Activated T-helper 17 cell treated with anti-CD3 and anti-CD28 coated beads, Interleukin-2, amount 50 U/mL, for 72 hours (primary cell): ENCODE results near the gene EXOSC7. TPM values are rescaled to one million over a fixed set of nuclear protein-coding genes. Genes with fewer than 3 reads are reported as not detected.

Experiments used
- ATAC-seq: fragments of 150-1000 bp; cut with Tn5 transposase; replicated peaks from 2 replicates; pipeline ENCODE4 v1.10.0; 2021; ENCODE audit warnings: mild to moderate bottlenecking, moderate library complexity
- H3K27ac Mint-ChIP-seq: one replicate; pipeline ENCODE4 v1.8.0; 2022; ENCODE audit warnings: mixed read lengths
- H3K27me3 Mint-ChIP-seq: one replicate; pipeline ENCODE4 v1.8.0; 2022; ENCODE audit warnings: mixed read lengths
- H3K36me3 Mint-ChIP-seq: one replicate; pipeline ENCODE4 v1.8.0; 2022; ENCODE audit warnings: low read depth, mild to moderate bottlenecking, mixed read lengths
- H3K4me1 Mint-ChIP-seq: one replicate; pipeline ENCODE4 v1.8.0; 2022; ENCODE audit warnings: mixed read lengths
- H3K4me3 Mint-ChIP-seq: one replicate; pipeline ENCODE4 v1.8.0; 2022; ENCODE audit warnings: mild to moderate bottlenecking, mixed read lengths
- H3K9me3 Mint-ChIP-seq: one replicate; pipeline ENCODE4 v1.8.0; 2022; ENCODE audit warnings: mixed read lengths
- total RNA-seq, 2 donors: library from RNA; stranded (reverse); gene quantifications; one replicate each; pipeline ENCODE4 v1.2.3, GENCODE V29; 2022

The EXOSC7 gene
- total RNA-seq, 2 donors from 2014 or later, result 47.0 to 70.5 TPM

- Mint-ChIP-seq H3K4me3 (no peak overlapping the region), H3K9me3 (no peaks in the 10 kb centered on the region), H3K27me3 (no peaks in the 10 kb centered on the region), H3K36me3 (peaks cover 5% of the 10 kb centered on the region), H3K27ac (peak overlapping the region; percentile 57), H3K4me1 (peaks cover 22% of the 10 kb centered on the region)
- no peak for ATAC-seq
Measured at GRCh38 chr3:44954304-44954703, 21.7 kb upstream of the EXOSC7 start.

- H3K27ac Mint-ChIP-seq, result peak overlapping the region; percentile 57
Measured at GRCh38 chr3:44954962-44955361, 21.1 kb upstream of the EXOSC7 start.

DNA sequence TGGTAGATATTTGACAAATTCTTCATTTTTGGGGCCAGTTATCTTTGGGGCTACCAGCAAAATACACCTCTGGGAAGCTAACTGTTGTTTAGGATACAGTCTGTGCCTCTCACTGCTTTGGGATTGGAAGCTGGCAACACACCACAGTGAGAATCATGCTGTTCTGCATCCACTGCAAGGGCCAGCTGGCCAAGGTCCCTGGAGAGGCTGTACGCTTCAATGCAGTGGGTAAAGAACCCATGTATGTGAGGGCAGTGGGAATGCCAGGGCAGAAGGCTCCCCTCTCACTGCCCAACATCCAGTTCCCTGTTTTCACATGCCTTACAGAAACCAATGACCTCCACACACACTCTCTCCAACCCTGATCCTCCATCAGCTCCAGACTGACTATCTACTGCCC, 20.1 kb upstream of the EXOSC7 start:
- no peaks in the 10 kb centered on the region for H3K27me3 Mint-ChIP-seq
- H3K27ac Mint-ChIP-seq, result no peak overlapping the region
- no peaks in the 10 kb centered on the region for H3K9me3 Mint-ChIP-seq
- H3K36me3 Mint-ChIP-seq, result peaks cover 5% of the 10 kb centered on the region
- H3K4me1 Mint-ChIP-seq, result peaks cover 22% of the 10 kb centered on the region
- no peak overlapping the region for H3K4me3 Mint-ChIP-seq
- no peak for ATAC-seq

More at GRCh38 chr3:44954962-44955361, 21.1 kb upstream of the EXOSC7 start:
- Mint-ChIP-seq H3K27me3 (no peaks in the 10 kb centered on the region), H3K9me3 (no peaks in the 10 kb centered on the region), H3K36me3 (peaks cover 5% of the 10 kb centered on the region), H3K4me1 (peaks cover 22% of the 10 kb centered on the region), H3K4me3 (no peak overlapping the region)
- no peak for ATAC-seq

- Mint-ChIP-seq H3K4me1 (peaks cover 16% of the 10 kb centered on the region), H3K9me3 (no peaks in the 10 kb centered on the region), H3K27ac (no peak overlapping the region), H3K36me3 (peaks cover 5% of the 10 kb centered on the region), H3K4me3 (no peak overlapping the region), H3K27me3 (no peaks in the 10 kb centered on the region)
- no peak for ATAC-seq
Measured at GRCh38 chr3:44957986-44958385, 18.1 kb upstream of the EXOSC7 start.

DNA sequence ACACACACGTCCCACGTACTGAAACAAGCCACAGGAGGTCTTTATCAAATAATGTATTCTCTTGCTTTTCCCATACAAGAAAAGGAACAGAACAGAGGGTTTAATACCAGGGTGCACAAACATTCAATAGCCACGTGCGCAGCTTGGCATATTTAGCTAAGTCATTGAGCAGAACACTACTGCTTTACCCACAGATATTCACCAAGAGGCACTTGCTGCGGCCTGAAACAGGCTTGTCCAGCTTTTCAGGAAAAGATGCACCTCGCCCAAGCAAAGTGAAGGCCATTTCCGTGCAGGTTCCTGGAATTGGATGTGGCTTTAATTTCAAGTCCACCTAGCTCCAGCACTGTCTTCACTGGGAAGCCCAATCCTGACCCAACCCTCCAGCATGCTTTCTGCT, 17.7 kb upstream of the EXOSC7 start:
- Mint-ChIP-seq H3K27me3 (no peaks in the 10 kb centered on the region), H3K9me3 (no peaks in the 10 kb centered on the region), H3K27ac (no peak overlapping the region), H3K4me3 (no peak overlapping the region), H3K36me3 (peaks cover 5% of the 10 kb centered on the region), H3K4me1 (peaks cover 16% of the 10 kb centered on the region)
- no peak for ATAC-seq

- Mint-ChIP-seq H3K27me3 (no peaks in the 10 kb centered on the region), H3K4me1 (peaks cover 30% of the 10 kb centered on the region), H3K36me3 (peaks cover 5% of the 10 kb centered on the region), H3K27ac (no peak overlapping the region), H3K9me3 (no peaks in the 10 kb centered on the region), H3K4me3 (no peak overlapping the region)
- ATAC-seq, result no peak
Measured at GRCh38 chr3:44960387-44961026, 15.5 kb upstream of the EXOSC7 start.

DNA sequence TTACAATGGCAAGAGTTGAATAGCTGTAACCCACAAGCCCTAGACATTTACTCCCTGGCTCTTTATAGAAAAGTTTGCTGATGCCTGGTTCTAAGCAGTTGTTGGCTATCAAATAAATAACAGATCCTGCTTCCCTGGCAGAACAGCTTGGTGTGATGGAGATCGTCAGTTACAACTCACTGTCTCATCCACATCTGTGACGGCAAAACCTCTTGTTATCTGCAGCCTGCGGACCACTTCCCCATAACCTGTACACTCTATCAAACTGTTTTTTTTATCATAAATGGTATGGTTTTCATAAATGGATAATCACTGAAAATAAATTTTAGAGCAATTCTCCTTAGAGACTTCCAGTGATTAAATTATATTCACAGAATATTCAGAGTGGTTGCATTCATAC, 14.2 kb upstream of the EXOSC7 start:
- Mint-ChIP-seq H3K36me3 (peaks cover 5% of the 10 kb centered on the region), H3K4me1 (peaks cover 33% of the 10 kb centered on the region), H3K27ac (no peak overlapping the region), H3K27me3 (no peaks in the 10 kb centered on the region), H3K4me3 (no peak overlapping the region), H3K9me3 (no peaks in the 10 kb centered on the region)
- ATAC-seq, result no peak

- ATAC-seq, result no peak
- H3K4me1 Mint-ChIP-seq, result peaks cover 30% of the 10 kb centered on the region
Measured at GRCh38 chr3:44962621-44963393, 13.2 kb upstream of the EXOSC7 start.

DNA sequence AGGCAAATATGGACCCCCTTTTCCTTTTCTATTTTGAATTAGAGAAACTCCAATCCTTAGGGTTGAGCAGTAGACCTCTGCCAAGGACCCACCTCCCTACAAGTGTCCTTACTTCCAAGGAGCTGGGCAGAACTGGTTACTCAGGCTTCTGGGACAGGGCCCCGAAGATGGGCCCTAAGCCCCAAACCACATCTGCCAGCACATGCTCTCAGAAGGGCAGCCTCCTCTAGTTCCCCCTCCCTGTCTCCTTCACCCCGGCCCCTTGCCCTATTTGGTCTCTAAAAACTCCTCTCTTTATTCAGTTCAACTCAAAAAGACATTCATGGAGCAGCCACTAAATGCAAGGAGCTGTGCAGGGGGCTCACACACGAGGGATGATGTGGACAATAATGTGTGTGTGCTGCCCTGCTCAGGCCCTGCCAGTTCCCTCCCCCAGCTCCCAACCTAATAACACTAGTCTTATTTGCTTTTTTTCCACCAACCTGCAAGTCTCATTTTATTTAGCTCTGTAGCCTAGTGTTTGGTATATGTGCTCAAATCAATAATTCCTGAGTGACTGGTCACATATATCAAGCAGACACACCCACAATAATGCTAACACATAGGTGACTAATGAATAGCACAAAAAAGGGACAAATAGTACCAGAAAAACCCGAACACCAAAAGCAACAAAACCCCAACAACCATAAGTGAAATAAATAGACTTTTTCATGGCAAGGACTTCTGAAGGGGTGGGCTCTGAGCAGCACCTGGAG, 12.3 kb upstream of the EXOSC7 start:
- ATAC-seq, result no peak
- Mint-ChIP-seq H3K4me1 (peaks cover 30% of the 10 kb centered on the region), H3K36me3 (no peaks in the 10 kb centered on the region), H3K27me3 (no peaks in the 10 kb centered on the region), H3K9me3 (no peaks in the 10 kb centered on the region), H3K27ac (no peak overlapping the region), H3K4me3 (no peak overlapping the region)

More at GRCh38 chr3:44962621-44963393, 13.2 kb upstream of the EXOSC7 start:
- H3K4me3 Mint-ChIP-seq, result no peak overlapping the region
- no peaks in the 10 kb centered on the region for H3K27me3 Mint-ChIP-seq
- no peaks in the 10 kb centered on the region for H3K36me3 Mint-ChIP-seq
- no peaks in the 10 kb centered on the region for H3K9me3 Mint-ChIP-seq
- H3K27ac Mint-ChIP-seq, result no peak overlapping the region

- Mint-ChIP-seq H3K27me3 (no peaks in the 10 kb centered on the region), H3K36me3 (no peaks in the 10 kb centered on the region), H3K9me3 (no peaks in the 10 kb centered on the region), H3K4me3 (no peak overlapping the region), H3K4me1 (peaks cover 35% of the 10 kb centered on the region), H3K27ac (no peak overlapping the region)
- ATAC-seq, result no peak
Measured at GRCh38 chr3:44965165-44965564, 10.9 kb upstream of the EXOSC7 start.

GRCh38 chr3:44966795-44967278, 9.2 kb upstream of the EXOSC7 start:
- Mint-ChIP-seq H3K36me3 (no peaks in the 10 kb centered on the region), H3K4me3 (no peak overlapping the region), H3K4me1 (peaks cover 35% of the 10 kb centered on the region), H3K27me3 (no peaks in the 10 kb centered on the region), H3K9me3 (no peaks in the 10 kb centered on the region), H3K27ac (peak overlapping the region; percentile 6)
- ATAC-seq, result peak; percentile 43

GRCh38 chr3:44968447-44968858, 7.6 kb upstream of the EXOSC7 start:
- Mint-ChIP-seq H3K4me1 (peaks cover 29% of the 10 kb centered on the region), H3K9me3 (no peaks in the 10 kb centered on the region), H3K36me3 (no peaks in the 10 kb centered on the region), H3K4me3 (no peak overlapping the region), H3K27me3 (no peaks in the 10 kb centered on the region), H3K27ac (peak overlapping the region; percentile 25)
- no peak for ATAC-seq

GRCh38 chr3:44969154-44969827, 6.8 kb upstream of the EXOSC7 start:
- H3K27me3 Mint-ChIP-seq, result no peaks in the 10 kb centered on the region
- peaks cover 22% of the 10 kb centered on the region for H3K4me1 Mint-ChIP-seq
- ATAC-seq, result no peak
- no peaks in the 10 kb centered on the region for H3K36me3 Mint-ChIP-seq
- no peaks in the 10 kb centered on the region for H3K9me3 Mint-ChIP-seq
- peak overlapping the region; percentile 25 for H3K27ac Mint-ChIP-seq
- H3K4me3 Mint-ChIP-seq, result no peak overlapping the region

GRCh38 chr3:44969828-44970179, 6.2 kb upstream of the EXOSC7 start:
- no peaks in the 10 kb centered on the region for H3K27me3 Mint-ChIP-seq
- H3K4me1 Mint-ChIP-seq, result peaks cover 22% of the 10 kb centered on the region
- no peak overlapping the region for H3K27ac Mint-ChIP-seq
- H3K9me3 Mint-ChIP-seq, result no peaks in the 10 kb centered on the region
- H3K4me3 Mint-ChIP-seq, result no peak overlapping the region
- no peak for ATAC-seq
- H3K36me3 Mint-ChIP-seq, result no peaks in the 10 kb centered on the region
